AG10803 (cell line): Measurements from ENCODE around the gene APCDD1L.

Experiments used
- DNase-seq: peaks from one replicate; pipeline ENCODE4 v3.0.0; 2010; ENCODE audit warnings: low read depth
- H3K4me3 ChIP-seq: 2 replicates; pipeline ENCODE4 v1.5.1; 2011; ENCODE audit warnings: mild to moderate bottlenecking, low read length, control low read depth
- TF ChIP-seq, protein P1 (sequence below): conservative IDR thresholded peaks from 2 replicates; pipeline ENCODE4 v1.5.1; 2011; ENCODE audit warnings: mild to moderate bottlenecking, low read length, control low read depth, inconsistent platforms

Gene APCDD1L

GRCh38 chr20:58549231-58550209 lies 34.3 kb upstream of the APCDD1L start:
- DNase-seq: no peak
- TF ChIP-seq, protein P1, sequence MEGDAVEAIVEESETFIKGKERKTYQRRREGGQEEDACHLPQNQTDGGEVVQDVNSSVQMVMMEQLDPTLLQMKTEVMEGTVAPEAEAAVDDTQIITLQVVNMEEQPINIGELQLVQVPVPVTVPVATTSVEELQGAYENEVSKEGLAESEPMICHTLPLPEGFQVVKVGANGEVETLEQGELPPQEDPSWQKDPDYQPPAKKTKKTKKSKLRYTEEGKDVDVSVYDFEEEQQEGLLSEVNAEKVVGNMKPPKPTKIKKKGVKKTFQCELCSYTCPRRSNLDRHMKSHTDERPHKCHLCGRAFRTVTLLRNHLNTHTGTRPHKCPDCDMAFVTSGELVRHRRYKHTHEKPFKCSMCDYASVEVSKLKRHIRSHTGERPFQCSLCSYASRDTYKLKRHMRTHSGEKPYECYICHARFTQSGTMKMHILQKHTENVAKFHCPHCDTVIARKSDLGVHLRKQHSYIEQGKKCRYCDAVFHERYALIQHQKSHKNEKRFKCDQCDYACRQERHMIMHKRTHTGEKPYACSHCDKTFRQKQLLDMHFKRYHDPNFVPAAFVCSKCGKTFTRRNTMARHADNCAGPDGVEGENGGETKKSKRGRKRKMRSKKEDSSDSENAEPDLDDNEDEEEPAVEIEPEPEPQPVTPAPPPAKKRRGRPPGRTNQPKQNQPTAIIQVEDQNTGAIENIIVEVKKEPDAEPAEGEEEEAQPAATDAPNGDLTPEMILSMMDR: no peak
- H3K4me3 ChIP-seq: no peak overlapping the region

GRCh38 chr20:58547623-58548475 lies 32.6 kb upstream of the APCDD1L start:
- DNase-seq: no peak
- no peak overlapping the region for H3K4me3 ChIP-seq
- TF ChIP-seq, protein P1: no peak

DNA sequence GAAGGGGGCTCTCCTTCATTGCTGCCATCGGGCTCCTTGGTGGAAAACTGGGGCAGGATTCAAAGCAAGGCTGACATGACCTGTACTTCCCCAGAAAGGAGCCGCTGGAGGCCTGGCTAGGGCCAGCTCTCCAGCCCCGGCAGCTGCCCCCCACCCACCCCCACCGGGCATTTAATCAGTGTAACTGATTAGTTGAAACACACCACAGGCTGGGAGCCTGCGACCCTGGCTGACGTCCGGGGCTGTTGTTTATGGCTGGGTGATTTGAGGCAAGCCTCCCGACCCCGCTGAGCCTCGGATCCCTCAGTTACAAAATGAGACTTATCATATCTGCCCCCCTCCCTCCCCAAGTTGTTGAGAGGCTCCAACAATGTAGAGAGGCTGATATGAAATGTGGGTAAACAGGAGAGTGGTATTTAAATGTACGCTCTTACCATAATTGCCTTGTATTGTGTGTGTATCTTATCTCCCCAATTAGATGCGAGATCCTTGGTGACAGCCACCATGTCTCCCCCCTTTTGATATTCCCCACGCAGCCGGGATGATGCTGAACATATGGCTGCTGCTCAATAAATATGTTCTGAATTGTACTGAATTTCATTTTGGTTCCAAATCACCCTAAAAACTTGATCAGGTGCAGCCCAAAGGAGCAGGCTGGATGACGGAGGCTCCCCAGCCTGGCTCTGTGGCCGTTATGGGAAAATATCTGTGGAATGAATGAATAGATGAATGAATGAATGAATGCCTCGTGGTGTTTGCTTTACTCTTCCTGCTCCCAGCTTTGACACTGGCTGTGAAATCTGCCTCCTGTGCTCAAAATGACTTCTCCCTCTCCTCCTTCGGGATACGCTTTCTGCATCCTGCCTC lies 31.8 kb upstream of the APCDD1L start:
- no peak for DNase-seq
- TF ChIP-seq, protein P1: no peak
- H3K4me3 ChIP-seq: no peak overlapping the region

DNA sequence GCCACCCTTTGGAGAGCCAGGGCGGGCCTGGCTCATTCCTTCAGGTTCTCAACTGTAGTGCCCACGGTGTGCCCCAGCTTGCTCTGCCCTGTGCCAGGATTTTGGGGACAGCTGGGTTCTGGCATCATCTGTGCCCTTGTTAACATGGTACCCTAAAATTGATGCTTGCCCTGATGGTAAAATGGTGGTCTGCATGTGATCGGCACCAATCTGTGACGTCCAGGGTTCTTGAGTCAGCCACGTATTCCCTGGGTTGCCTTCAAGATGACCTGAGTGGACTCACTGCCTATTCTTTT lies 31.2 kb upstream of the APCDD1L start:
- H3K4me3 ChIP-seq: no peak overlapping the region
- TF ChIP-seq, protein P1: no peak
- DNase-seq: no peak

GRCh38 chr20:58545565-58546415 lies 30.6 kb upstream of the APCDD1L start:
- TF ChIP-seq, protein P1: no peak
- no peak overlapping the region for H3K4me3 ChIP-seq
- no peak for DNase-seq

GRCh38 chr20:58544891-58545290 lies 29.7 kb upstream of the APCDD1L start:
- no peak for DNase-seq
- no peak overlapping the region for H3K4me3 ChIP-seq
- TF ChIP-seq, protein P1: no peak
